WI38 (cell line): ENCODE results near the gene PROK2.

Experiments
- H3K4me3 ChIP-seq: 2 replicates; pipeline ENCODE4 v1.5.1; 2011; ENCODE audit warnings: low read depth, mild to moderate bottlenecking, control low read depth, low read length
- CTCF ChIP-seq: IDR thresholded peaks from 2 replicates; pipeline ENCODE4 v1.5.1; 2012; ENCODE audit warnings: low read depth, mild to moderate bottlenecking, control low read depth, low read length

Gene PROK2

GRCh38 chr3:71744738-71745137 is 40.2 kb downstream of the PROK2 start:
- TF ChIP-seq CTCF, result no peak
- no peak overlapping the region for H3K4me3 ChIP-seq

GRCh38 chr3:71742621-71743020 is 42.3 kb downstream of the PROK2 start:
- no peak for TF ChIP-seq CTCF
- no peak overlapping the region for H3K4me3 ChIP-seq

GRCh38 chr3:71734881-71735280 is 50.1 kb downstream of the PROK2 start:
- no peak for TF ChIP-seq CTCF
- H3K4me3 ChIP-seq, result no peak overlapping the region

- no peak for TF ChIP-seq CTCF
- H3K4me3 ChIP-seq, result no peak overlapping the region
These were observed 51.6 kb downstream of the PROK2 start for GRCh38 chr3:71733319-71733718.

GRCh38 chr3:71732637-71733036 is 52.3 kb downstream of the PROK2 start:
- no peak for TF ChIP-seq CTCF
- H3K4me3 ChIP-seq, result no peak overlapping the region

- no peak for TF ChIP-seq CTCF
- H3K4me3 ChIP-seq, result no peak overlapping the region
These were observed 56.2 kb downstream of the PROK2 start for GRCh38 chr3:71728632-71729342.

- no peak overlapping the region for H3K4me3 ChIP-seq
- TF ChIP-seq CTCF, result no peak
These were observed 58.8 kb downstream of the PROK2 start for GRCh38 chr3:71726146-71726545.
